Hematopoietic multipotent progenitor cell treated with erythropoietin and hydrocortisone succinate and interleukin-3 and kit ligand, for 15 days (in vitro differentiated cells): ENCODE data around the gene YES1.

Source experiments
- DNase-seq: peaks from one replicate; pipeline ENCODE4 v3.0.0-alpha.2; 2015; ENCODE audit warnings: low spot score

YES1 gene

DNA sequence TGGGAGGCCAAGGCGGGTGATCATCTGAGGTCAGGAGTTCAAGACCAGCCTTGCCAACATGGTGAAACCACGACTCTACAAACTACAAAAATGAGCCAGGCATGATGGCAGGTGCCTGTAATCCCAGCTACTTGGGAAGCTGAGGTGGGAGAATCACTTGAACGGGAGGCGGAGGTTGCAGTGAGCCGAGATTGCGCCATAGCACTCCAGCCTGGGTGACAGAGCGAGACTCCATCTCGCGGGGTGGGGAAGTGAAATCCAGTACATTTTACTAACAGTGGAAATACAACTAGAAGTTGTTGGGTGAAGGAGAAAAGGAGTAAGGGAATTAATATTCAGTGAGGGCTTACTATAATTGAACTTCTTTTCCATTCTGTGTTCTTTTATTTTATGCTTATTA lies 86.4 kb downstream of the YES1 start:
- DNase-seq, result no peak

DNA sequence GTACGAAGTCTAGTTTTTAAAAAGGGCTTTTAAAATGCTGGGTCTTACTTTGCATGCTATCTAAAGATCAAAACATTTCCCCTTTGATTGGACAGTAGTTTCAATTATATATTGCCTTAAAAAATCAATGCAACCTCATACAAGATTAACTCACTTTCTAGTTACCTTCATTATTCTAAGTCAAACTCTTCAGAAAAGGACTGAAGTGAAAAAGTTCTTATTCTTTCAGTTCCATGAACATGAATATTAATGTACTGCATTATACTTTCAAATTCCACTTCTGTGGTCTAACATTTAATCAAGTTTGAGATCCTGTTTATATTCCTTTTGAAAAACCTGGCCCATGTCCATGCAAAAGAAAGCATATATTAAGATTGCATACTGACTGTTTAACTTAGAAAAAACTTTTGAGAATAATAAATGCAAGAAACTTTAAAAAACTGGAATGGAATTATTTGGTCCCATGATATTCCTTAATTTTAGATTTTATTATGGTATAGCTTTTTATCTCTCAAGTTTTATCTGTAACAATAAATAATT lies 88.4 kb downstream of the YES1 start:
- DNase-seq, result no peak

DNA sequence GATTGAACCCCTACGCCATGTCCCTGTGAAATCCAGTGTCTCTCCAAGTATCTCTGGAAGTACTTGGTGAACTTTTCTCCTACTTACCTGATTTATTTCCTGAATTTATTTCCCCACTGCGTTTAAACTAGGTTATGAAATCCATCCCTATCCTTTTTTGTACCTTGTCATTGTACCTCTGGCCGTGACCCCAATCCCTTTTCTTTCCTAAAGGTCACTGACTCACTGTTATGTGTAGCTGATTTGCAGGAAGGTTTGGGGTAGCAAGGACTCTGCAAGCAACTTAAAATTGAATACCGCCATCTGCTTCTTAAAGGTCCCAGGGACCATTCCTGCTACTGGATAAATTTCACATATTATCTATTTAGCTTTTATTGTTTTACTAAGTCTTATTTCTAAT lies 95.0 kb downstream of the YES1 start:
- no peak for DNase-seq

DNA sequence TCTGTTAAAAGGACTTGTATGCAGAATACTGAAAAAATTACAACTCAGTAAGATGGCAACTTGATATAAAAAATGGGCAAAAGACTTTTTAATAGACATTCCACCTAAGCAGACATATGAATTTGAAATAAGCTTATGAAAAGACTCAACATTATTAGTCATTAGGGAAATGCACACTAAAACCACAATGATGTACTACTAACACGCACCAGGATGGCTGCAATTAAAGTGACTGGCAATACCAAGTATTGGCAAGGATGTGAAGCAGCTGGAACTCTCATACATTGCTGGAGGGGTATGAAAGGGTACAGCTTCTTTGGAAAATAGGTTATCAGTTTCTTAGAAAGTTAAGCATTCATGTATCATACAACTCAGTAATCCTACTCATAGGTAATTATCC lies 96.4 kb downstream of the YES1 start:
- no peak for DNase-seq

DNA sequence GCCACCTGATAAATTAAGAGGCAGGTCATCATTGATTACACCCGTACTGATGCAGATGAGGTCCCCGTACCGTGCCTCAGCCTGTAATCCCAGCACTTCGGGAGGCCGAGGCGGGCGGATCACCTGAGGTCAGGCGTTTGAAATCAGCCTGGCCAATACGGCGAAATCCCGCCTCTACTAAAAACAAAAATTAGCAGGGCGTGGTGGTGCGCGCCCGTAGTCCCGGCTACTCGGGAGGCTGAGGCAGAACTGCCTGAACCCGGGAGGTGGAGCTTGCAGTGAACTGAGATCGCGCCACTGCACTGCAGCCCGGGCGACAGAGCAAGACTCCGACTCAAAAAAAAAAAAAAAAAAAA lies 98.9 kb downstream of the YES1 start:
- DNase-seq, result no peak

DNA sequence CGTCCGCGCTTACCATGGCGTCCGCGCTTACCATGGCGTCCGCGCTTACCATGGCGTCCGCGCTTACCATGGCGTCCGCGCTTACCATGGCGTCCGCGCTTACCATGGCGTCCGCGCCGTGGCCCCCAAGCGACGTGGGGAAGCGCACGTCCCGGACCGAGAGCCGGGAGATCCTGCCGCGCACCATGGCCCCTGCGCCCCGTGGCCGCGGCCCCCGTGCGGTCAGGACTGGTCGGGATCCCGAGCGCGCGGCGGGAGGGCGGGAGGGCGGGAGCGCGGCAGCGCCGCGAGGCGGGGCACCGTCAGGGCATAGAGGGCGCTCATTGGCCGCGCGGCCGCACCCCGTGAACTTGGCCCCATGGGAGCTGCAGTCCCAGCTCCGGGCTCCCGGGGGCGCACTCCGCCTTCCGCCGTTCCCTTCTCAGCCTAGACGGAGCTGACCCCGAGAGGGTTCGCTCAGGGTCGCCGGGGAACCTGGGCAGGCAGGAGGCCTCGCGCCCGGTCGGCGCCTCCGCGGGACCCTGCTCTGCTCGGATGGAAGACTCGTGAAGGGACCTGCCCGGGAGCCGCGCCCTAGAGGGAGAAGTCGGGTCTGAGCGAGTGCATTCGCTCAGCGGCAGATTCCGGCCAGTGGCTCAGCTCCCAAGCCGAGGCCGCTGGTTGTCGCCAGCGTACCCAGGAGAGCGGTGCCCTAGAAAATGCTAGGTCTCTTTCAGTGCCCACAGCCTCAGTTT lies 99.5 kb downstream of the YES1 start, which contains the start of gene ENOSF1:
Gene ENOSF1, minus strand, starts transcription at position 230 of the 734 bp plus-strand sequence. Its CDS starts 43 bp downstream, at position 187.
- DNase-seq, result peak; percentile 84

DNA sequence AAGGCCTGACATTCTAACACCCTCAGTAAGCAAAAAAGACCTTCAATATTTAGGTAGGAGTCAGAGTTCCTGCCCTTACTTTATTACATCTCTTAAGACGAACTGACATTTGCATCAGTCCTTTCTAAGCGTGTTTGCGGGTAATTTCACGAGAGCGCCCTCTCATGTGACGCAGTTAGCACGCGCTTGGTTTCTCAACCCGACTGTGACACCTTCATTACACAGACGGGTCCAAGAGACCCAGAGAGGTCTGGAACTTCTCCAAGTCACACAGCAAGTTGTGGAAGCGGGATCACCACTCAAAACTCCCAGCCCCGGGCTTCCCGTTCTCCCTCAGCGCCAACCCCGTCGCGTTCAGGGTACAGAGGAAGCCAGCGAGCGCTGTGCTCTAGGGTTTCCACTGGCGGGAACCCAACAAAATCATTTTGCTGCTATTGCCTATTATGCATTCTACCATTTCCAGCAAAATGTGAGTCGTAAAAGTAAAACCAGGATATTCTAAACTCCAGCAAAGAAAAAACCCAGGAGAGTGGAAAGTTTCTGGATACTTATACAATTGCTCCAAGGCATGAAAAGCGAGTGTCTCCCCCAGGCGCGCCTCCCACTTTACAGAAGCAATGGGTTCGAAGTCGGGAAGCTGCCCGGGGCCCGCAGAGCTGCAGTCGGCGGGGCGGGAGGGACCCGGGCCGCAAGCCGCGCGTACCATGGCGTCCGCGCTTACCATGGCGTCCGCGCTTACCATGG lies 100.2 kb downstream of the YES1 start:
- peak; percentile 77 for DNase-seq

DNA sequence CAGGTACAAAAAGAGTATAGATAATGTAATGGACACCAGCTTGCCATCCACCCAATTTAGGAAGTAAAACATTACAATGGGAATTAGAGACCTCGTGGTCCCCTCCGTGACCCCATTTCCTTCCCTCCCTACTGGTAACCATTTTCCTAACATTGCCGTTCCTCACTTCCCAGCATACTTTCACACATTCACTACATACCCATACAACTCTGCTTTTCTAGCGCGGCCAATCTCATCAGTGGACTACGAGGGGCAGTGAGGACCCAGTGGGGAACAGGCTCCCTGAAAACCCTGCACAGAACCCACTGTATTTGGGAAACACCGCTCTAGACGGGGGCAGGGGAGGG lies 100.8 kb downstream of the YES1 start:
- no peak for DNase-seq

DNA sequence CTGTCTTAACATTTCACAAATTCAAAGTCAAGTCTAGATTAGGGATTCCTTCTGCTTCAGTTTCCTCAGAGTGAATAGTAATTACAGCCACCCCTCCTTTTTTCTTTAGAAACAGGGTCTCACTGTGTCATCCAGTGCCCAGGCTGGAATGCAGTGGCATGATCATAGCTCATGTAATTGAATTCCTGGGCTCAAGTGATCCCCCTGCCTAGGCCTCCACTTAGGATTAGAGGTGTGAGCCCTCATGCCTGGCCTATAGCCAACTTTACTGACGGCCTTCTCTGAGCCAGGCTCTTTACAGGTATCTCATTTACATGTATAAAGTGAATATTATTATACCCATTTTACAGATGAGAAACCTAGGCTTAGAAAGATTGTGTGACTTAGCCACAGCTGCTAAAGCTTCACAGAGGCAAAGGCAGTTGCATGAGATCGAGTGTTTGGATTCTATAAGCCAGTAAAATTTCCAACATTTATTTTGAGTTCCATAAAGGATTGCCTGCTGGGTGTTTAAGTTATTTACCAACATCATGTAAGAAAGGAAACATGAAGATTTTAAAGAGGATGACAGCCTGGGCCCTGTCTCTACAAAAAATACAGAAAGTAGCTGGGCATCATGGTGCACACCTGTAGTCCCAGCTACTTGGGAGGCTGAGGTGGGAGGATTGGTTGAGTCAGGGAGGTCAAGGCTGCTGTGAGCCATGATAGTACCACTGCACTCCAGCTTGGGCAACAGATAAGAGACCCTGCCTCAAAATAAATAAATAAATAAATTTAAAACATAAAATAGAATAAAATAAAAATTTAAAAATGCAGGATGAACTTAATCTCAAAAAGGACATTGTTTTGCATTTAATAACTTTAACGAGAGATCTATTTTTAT lies 101.4 kb downstream of the YES1 start:
- DNase-seq, result peak; percentile 23

DNA sequence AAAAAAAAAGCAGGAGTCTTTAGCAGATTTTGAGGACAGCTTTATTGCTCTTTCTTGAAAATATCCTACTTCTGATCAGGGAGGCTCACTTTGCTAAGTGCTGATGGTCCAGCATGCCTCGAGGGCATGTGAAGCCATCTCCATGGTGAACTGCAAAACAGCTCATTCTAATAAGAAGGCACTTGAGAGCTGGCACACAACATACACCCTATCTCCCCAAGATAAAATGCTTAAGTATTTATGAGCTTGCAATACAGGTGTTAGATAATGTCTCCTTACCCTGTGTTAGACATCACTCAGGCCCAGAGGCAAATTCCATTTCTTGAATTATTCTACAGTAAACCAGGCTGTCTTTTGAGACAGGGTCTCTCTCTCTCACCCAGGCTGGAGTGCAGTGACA lies 102.3 kb downstream of the YES1 start:
- DNase-seq, result no peak

DNA sequence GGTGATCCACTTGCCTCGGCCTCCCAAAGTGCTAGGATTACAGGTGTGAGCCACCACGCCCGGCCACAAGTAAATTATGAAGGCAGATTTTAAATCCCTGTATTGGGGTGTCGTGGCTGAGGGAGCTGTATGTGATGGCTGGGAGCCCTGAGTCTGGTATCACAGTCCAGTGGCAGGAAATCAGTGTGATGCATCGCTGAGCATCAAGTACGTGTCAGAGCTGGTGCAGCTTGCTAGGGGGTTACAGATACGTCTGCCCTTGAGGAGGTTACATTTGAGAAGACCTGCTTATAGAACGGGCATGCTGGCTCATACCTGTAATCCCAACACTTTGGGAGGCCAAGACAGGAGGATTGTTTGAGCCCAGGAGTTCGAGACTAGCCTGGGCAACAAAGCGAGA lies 103.9 kb downstream of the YES1 start:
- DNase-seq, result no peak

DNA sequence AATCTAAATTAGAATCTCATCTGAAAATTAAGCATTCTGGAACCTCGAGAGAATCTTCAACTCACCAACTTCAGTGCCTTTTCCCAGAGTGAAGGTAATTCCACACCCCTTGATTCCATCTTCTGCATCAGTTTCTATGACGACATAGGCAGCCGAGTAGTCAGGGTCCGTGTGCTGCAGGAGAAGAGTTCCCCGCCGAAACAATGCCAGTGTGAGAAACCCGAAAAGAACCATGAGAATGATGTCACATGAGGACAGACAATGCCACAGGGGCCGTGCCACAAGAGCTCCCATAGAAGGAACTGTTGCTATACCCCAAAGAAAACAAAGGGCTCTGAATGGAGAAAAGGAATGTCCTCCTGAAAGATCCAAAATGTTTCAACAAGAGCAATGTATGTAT lies 105.6 kb downstream of the YES1 start:
- no peak for DNase-seq

DNA sequence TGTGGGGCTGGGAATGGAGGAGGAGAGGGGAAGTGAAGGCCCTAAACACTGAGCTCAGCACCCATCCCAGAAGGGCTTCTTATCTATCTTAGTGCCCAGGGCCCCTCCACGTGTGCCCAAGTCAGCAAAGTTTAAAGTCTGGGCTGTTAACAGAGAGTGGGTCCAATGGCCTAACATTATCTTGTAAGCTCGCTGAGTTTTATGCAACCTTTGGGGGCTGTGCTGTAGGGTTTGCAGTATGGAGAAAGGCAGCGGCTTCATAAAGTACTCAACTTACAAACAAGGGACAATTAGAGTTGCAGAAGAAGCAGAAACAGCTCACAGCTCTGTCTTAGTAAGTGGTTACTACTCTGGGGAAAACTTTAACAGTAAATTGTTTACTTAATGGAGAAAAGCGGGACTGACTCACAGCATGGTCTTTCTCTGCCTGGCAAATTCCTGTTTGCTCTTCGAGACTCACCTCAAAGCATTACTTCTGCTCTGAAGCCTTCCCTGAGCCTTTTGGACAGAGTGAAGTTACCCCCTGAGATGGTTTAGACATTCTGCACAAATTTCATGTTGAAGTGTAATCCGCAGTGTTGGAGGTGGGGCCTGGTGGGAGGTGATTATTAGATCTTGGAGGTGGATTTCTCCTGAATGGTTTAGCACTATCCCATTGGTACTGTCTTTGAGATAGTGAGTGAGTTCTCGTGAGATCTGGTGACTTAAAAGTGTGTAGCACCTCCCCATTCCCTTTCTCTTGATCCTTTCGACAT lies 108.7 kb downstream of the YES1 start:
- no peak for DNase-seq

DNA sequence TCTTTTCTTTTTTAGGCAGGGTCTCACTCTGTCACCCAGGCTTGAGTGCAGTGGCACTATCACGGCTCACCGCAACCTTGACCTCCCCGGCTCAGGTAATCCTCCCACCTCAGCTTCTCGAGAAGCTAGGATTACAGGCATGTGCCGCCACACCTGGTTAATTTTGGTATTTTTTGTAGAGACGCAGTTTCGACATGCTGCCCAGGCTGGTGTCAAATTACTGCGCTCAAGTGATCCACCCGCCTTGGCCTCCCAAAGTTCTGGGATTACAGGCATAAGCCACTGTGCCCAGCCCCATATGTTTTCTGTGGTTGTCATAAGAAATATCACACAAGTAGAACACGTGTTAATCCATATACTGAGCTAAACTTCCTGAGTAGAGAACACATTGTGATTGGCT lies 114.2 kb downstream of the YES1 start:
- DNase-seq, result no peak

DNA sequence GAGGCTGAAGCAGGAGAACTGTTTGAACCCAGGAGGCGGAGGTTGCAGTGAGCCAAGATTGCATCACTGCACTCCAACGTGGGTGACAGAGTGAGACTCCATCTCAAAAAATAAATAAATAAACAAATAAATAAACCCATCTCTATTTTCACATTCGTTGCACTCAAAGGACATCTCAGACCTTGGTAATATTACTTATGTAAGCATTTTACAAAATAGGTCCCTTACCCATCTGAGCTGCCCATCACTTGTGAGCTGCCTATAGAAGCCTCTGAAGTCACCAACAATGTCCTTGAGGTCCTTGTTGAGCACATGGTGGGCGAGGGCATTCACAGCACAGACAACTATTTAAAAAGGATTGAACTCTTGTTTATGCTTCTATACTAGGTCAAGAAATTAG lies 115.0 kb downstream of the YES1 start:
- DNase-seq, result no peak

DNA sequence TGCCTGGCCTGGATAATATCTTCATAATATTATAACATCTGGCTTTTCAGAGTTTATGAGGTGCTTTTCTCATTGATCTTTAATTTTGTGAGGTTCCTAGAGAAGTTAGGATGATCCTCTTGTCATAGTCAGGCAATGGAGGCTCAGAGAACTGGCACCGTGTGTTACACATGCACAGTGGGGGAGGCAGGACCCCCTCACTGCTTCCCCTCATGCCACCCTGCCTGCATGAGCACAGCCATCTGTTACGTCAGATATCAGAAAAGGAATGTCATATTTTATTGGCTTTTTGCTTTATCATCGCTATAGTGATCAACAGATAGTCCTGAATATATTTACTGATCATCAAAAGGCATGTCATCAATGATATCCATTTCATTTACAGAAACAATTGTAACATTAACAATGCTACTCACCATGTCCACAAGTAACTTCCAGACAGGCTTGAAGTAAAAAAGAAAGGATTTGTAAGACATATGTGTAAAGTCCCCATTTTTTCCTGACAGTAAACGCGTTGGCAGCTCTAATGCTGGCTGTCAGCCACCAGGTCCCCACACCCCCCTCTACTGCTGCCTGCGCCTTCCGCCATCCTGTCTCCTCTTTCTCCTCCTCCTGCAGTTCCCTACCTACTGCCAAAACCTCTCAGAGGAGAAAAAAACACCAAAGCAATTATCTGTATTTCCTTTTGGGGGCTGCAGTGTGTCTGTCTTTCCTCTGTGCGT lies 118.4 kb downstream of the YES1 start:
- no peak for DNase-seq

DNA sequence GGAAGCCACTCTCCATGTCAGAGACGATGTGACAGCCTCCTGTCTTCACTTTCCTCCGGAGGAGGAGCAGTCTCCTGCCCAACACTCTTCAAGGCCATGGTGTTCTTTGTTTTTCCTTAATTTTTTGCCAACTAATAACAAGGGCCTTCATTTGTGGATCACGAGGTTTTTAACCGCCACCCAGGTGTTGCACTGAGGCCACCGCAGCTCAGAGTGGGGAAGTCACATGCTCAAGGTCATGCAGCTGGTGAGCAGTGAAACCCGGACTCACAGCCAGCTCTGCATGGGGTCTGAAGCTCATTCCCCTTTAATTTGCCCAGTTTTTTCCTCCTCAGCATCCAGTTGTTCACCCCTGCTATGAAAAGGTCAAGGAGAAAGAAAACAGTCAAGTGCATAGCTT lies 119.2 kb downstream of the YES1 start:
- no peak for DNase-seq

DNA sequence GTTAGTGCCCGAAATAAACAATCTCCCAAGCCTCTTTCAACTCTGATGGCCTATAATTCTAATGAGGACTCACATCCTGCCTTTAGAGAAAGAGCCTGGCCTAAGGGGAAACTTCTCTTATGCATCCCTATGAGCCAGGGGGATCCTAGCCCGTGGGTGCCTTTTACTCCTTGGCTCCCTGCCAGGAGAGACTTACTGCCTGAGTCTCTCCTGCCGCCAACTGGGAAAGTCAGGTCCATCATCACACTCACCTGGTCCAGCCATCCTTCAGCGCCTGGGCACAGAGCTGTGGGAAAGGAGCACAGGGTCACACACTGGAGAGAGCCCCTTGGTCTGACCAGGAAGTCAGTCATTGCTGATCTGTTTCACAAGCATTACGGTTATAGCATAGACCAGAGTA lies 123.7 kb downstream of the YES1 start:
- no peak for DNase-seq

DNA sequence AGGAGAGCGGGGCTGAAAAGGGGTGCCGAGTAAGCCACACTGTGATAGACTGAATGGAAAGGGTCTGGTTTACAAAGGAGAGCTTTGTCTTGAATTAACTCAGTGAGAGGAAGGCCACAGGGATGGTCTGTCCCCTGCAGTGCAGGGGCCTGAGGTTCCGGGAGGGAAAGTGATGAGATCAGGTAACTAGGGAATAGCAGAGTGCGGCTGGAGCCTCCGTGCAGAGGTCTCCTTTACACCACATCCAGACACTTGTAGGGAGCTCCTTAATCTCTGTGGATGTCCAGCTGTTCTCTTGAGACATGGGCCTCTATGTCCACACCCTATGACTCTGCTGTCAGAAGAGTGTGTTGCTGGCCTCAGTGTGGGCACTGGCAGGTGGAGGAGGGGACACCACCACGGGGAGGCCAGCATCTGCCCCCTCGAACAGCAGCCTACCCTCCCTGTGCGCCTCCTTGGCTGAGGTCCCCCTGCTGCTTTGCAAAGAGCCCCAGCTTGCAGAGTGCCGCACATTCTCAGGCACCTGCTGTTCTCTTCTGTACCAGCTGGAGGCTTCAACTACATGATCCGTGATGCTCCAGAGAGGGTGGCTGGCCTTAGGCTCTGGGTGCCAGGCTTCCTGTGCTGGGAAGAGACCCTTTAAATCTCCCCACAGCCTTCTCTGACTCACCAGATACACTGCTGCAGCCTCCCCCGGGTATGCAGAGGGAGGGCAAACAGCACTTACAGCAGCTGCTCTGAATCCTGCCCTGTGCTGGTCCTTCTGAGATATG lies 125.5 kb downstream of the YES1 start:
- DNase-seq, result no peak

DNA sequence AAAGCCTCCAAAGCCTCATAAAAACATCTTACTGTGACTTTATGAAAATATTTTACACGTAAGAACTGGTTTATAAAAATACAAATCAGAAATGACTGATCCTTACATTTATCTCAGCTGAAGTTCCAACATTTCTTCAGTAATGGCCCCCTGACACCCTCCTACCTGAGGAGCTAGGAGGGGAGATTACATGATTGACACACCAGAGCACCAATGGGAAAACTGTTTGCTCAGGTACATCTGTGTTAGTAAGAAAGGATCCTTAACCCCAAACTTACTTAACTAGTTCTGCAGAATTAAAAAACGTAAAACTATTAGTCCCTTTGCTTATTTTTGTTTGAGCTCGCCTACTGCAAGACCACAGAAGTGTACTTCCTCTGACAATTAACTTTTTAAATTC lies 126.6 kb downstream of the YES1 start:
- no peak for DNase-seq
